HG02884 (cell line): Measurements from ENCODE around the gene CDIP1.

ENCODE experiments used
- ATAC-seq: cut with Tn5 transposase; IDR thresholded peaks from one replicate; pipeline ENCODE4 v1.9.1; 2021; ENCODE audit warnings: mild to moderate bottlenecking, moderate library complexity; ENCODE audit not compliant: unreplicated experiment

Gene CDIP1

GRCh38 chr16:4539716-4540284, 1.2 kb upstream of the CDIP1 start:
- no peak for ATAC-seq

GRCh38 chr16:4537376-4538343, 913 bp downstream of the CDIP1 start:
- no peak for ATAC-seq

DNA sequence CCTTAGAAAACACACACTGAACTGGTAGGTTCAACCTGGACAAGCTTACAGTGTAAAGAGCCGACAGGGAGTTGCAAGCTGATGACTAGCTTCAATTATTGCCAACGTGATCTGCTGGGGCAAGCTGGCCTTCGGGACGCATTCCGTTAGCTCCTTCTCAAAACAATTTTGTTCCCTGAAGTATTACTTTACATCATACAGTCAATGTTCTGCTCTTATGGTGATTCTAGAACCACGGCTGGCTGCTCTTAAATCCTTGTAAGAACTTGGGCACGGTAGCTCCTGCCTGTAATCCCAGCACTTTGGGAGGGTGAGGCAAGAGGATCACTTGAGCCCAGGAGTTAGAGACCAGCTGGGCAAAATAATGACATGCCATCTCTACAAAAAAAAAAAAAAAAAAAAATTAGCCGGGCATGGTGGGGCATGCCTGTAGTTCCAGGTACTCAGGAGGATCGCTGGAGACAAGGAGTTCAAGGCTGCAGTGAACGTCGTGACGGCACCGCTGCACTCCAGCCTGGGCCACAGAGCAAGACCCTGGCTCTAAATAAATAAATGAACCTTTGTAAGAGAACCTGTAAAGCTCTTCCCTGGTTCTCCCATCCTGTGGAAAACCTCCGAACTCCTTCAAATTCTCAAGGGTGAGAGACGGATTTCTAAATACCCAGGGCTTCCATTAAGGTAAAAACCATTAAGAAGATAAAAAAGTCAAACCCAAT, 2.0 kb downstream of the CDIP1 start:
- no peak for ATAC-seq

- no peak for ATAC-seq
These were observed 2.9 kb downstream of the CDIP1 start for GRCh38 chr16:4535627-4536108.

GRCh38 chr16:4534151-4534790, 4.3 kb downstream of the CDIP1 start:
- no peak for ATAC-seq

DNA sequence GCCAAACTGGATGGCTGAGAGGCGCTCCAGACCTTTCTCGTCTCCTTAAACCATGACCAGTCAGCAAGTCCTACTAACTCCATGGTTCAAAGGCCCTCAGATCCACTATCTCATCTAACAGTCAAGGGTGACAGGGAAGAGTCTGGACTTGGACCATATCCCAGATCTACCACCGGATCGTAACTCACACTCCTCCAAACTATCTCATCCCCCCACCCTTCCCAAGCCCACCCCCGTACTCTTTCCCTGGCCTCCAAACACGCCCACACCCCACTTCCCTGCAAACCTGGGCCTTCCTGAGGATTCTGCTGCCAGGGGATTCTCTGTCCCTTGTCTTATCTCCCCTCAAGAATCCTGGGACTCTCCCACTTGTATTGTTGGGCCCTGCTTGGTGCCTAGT, 5.1 kb downstream of the CDIP1 start:
- no peak for ATAC-seq

GRCh38 chr16:4532238-4532637, 6.3 kb downstream of the CDIP1 start:
- no peak for ATAC-seq

DNA sequence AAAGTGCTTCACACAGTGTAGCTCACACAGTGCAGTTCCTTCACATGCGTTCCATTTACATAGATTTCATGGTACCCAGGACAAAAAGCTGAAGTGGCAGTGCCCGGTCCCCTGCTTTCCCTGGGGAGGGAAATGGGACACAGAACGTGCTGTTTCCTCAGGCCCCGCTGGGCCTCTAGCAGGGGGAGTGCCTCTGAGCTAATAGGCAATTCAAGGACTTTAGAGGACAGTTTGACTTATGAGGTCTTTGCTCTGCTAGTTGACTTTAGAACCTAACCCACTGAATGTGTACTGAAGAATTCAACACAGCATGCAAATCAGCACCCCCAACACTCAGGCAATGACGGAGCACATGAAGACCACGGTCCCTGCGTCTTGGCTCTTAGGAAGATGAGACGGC, 6.8 kb downstream of the CDIP1 start:
- no peak for ATAC-seq

GRCh38 chr16:4529085-4530060, 9.2 kb downstream of the CDIP1 start:
- no peak for ATAC-seq

DNA sequence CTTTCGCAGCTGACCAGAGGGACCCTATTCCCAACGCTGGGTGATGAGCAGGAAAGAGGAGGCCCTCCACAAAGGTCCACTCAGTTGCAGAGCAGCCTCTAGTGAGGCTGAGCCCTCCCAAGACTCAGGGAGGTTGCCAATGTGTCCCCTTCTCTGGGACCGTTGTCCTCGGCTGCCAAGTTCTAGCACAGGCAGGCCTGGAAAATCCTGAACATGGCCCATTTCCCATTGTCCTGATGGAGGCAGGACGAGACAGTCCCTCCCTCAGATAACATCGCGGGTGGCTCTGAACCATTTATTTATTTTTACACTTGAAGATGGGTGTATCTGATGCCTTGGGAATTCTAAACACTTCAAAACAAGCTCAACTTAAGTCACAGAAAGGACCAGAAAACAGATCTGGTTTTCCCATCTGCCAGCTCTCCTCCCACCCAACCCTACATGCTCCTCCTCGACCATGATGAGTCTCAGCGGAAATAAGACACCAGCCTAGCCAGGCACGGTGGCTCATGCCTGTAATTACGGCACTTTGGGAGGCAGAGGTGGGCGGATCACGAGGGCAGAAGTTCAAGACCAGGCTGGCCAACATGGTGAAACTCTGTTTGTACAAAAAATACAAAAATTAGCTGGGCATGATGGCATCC, 12.8 kb downstream of the CDIP1 start:
- ATAC-seq: no peak

GRCh38 chr16:4525069-4525468, 13.5 kb downstream of the CDIP1 start:
- ATAC-seq: no peak

- ATAC-seq: no peak
These were observed 14.0 kb downstream of the CDIP1 start for GRCh38 chr16:4524571-4524970.

GRCh38 chr16:4523686-4524085, 14.9 kb downstream of the CDIP1 start:
- no peak for ATAC-seq

DNA sequence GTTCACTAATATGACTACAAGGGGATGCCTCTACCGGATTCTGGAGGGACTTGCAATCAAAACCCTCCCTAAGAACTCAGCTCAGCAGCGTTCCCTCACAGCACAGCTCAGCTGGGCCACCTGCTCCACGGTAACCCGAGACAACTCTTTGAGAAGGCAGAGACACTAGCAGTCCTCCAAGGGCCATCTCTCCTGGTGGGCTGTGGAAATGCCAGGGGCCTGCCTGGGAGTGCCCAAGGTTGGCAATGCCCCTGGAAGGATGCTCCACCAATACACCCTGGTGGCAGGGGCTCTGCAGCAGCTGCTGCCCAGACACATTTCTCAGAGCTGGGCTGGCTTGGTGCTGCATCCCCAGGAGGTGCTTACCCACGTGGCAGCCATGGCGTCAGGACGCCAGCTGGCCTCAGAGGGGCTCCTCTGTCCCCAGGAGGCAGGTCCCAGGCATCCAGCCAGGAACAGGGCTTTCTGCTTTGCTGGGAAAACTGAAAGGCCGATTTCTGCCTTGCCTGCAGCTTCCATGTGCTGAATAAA, 16.5 kb downstream of the CDIP1 start:
- no peak for ATAC-seq

- no peak for ATAC-seq
These were observed 17.7 kb downstream of the CDIP1 start for GRCh38 chr16:4520913-4521312.

DNA sequence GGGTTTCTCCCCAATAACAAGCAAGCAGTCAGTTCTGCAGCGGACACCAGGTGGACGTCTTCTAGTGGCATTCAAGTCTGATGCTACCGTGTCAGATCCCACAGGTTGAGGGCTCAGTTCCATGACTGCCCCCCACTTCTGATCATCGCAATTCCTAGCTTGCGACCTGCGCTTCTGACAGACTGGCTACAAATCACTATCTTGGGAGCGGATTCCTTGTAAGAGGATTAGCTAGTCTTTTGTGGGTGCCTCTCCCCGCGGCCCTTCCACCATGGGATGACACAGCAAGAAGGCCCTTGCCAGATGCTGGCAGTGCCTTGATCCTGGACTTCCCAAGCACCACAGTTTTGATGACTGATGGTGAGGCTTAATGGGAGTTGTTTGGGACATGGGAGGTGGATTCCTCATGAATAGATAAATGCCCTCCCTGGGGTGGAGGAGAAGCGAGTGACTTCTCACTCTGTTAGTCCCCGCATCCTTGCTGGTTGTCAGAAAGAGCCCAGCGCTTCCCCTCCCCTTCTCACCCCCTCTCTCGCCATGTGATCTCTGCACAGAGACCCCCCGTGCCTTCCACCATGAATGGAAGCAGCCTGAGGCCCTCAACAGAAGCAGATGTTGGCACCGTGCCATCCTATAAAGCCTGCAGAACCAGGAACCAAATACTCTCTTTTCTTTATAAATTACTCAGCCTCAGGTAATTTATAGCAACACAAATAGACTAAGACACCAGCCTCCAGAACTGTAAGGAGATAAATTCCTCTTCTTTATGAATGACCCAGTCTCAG, 19.1 kb downstream of the CDIP1 start:
- no peak for ATAC-seq

- ATAC-seq: no peak
These were observed 20.5 kb downstream of the CDIP1 start for GRCh38 chr16:4517812-4518680.
